ENCODE results near the gene PBX4.
A peak's percentile ranks its signal among the peaks of the same experiment; 100 is the strongest.
"Not testable (repeated sequence)": the region's sequence is repeated elsewhere in the genome, so short reads cannot be mapped to it uniquely, and the experiment has no call there.

Gene PBX4, protein sequence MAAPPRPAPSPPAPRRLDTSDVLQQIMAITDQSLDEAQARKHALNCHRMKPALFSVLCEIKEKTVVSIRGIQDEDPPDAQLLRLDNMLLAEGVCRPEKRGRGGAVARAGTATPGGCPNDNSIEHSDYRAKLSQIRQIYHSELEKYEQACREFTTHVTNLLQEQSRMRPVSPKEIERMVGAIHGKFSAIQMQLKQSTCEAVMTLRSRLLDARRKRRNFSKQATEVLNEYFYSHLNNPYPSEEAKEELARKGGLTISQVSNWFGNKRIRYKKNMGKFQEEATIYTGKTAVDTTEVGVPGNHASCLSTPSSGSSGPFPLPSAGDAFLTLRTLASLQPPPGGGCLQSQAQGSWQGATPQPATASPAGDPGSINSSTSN

DNA sequence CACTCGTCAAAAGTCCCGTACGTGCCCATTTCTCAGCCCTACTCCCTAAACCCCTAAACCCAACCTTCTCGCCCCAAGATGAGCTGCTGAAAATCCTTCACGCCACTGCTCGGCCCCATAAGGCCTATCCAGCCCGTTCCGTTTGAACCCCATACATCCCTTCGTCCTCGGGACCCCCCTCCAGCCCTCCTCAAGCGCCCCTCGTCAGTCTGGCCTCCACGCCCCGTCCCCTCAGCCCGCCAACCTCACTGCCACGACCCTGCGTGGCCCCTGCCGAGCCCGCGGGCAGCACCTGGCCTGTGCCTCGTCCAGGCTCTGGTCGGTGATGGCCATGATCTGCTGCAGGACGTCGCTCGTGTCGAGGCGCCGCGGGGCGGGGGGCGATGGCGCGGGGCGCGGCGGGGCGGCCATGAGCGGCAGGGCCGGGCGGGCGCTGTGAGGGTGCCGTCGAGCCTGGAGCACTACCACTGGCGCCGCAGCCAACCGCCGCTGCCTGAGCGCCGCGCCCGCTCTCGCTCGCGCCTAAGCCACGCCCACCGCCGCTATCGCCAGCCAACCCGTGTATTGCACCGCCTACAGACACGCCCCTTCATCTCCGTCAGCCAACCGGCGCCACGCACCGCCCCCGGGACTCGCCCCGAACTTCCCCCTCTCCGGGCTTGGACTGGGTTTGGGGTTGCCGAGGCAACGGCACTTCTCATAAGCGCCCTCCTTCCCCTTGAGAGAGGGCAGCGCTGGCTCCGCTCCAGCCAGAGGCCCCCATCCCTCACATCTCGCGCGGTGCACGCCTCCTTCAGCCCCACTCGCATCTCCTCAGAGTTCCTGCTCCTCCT lies at the start of gene PBX4:
TSS of gene PBX4 (minus strand) at position 469 of the 833 bp plus-strand sequence. CDS start at position 411, 58 bp downstream.
- DNase-seq, result peak; percentile 100

- DNase-seq, result not testable (repeated sequence)
Measured at GRCh38 chr19:19665420-19665948, 47.0 kb upstream of the PBX4 start.

DNA sequence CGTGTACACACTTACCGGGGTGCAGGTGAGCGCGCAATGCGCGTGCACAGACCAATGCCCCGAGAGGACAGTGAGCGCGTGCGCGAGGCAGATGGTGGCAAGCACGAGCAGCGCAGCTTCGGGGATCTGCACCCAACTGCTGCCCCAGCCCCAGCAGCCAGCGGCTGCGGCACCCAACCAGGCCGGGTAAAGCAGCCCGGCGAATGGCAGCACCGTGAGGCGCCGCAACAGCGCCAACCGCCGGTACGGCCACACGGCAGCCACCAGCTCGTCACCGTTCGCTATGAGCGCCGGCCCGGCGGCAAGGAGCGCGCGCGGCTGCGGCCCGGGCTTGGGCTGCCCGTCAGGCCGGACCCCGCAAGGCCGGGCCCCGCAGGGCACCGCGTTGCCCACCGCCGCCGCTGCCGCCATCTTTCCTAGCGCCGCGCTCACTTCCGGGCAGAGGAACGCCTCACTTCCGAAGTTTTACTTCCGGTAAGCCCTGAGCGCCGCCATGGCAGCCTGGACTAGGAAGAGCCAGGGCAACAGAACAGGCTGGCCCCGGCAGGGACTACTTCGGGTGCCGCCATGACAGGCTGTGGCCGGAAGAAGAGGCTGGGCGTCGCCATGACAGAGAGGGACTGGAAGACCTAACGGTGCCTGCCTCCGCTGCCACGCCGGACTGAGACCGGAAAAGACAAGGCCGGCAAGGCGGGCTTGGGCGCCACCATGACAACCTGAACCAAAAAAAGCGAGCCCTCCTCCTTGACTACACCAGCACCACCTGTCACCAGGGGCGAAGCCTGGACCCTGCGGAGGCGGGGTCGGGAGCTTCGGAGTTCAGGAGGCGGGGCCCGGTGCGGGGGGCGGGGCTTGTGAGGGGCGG lies 45.0 kb upstream of the PBX4 start, which contains the start of gene ATP13A1:
TSS of gene ATP13A1 (minus strand) at position 421 of the 865 bp plus-strand sequence. CDS start at position 411, 10 bp downstream.
- peak; percentile 97 for DNase-seq

DNA sequence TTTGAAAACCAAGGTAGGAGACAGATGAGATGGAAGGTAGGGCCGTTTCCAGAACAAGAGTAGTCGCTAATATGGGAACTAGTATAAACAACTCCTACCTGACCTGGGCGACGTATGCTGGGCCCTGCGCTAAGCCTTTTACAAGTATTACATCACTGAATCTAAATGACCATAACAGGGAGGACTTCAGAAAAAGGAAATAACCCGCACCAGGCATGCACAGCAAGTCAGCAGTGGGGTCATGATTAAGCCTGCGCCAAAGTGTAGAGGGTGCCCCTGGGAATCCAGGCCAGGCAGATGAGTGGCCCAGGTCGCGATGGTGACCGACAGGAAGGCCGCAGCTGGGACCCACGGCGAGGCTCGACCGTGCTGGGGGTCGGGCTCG lies 44.4 kb upstream of the PBX4 start:
- no peak for DNase-seq

- no peak for DNase-seq
Measured at GRCh38 chr19:19662344-19662743, 43.9 kb upstream of the PBX4 start.

- peak; percentile 66 for DNase-seq
Measured at GRCh38 chr19:19661675-19662251, 43.3 kb upstream of the PBX4 start.

GRCh38 chr19:19661141-19661674 lies 42.7 kb upstream of the PBX4 start:
- no peak for DNase-seq

GRCh38 chr19:19659646-19660245 lies 41.3 kb upstream of the PBX4 start:
- no peak for DNase-seq

- DNase-seq, result no peak
Measured at GRCh38 chr19:19657397-19657783, 38.9 kb upstream of the PBX4 start.

DNA sequence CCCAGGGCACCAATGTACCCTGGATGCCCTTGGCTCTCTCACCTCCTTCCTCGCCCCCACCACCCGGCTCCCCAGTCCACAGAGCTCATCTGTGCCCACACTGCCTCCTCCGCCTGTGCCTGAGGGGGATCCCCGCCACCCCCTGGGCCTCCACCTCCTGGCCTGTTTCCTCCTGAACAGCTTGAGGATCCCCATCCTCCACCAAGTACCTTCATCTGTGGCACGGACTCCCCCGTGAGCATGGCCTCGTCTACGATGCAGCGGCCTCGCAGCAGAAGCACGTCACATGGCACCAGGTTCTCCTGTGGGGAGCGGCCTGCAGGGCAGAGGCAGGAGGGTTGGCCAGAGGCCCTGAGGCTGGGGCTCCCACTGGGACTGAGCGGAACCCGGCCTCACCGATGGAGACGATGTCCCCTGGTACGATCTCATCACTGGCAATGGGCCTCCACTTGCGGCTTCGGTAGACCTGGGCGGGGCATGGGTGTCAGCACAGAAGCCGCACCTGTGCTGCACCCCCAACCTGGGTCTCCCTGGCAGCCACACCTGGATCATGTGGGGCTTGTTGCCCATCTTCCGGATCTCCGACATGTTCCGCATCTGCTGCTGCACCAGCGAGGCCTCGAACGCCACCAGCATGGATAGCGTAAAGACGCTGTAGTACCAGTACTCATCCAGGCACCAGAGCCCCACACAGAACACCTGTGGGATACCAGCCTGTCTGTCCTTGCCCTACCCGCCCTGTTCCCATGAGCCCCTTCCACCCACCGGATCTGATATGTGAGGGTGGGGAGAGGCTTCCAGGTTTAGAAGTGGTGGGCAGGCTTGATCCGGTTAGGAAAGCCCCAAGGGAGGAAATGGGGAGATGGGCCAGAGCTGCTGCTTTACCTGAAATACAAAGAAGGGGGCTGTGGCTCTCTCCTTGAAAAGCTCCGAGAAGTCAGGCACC lies 38.2 kb upstream of the PBX4 start:
- DNase-seq, result no peak

DNA sequence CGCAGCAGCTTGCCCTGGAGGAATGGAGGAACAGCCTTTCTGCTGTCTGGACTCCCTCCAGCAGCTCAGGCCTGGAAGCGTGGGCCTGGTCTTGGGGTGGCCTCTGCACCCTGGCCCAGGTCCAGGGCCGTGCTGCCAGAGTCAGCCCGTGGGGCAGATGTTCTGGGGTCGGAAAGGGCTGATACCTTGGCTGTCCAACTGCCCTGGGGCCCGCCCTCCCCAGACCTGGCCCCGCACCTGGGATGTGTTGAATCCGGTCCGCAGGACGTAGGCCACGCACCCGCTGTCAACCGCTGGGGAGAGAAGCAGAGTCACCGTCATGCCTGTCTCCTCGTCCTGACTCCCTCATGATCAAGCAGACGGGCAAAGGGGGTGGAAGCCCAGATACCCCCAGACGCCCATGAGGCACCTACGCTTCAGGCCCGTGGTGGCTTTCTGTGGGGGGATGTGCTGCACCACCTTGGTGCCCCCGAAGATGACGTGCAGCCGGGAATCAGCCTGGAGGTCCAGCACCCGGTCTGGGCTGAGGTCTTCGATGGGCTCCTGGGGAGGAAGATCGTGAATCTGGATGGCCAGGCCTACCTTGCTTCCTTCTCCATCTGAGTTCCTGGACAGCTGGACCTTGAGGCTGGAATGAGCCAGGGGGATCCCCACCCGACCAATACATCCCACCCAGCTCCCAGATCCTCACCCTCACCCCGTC lies 37.3 kb upstream of the PBX4 start:
- no peak for DNase-seq

- no peak for DNase-seq
Measured at GRCh38 chr19:19655051-19655594, 36.6 kb upstream of the PBX4 start.

- no peak for DNase-seq
Measured at GRCh38 chr19:19654441-19654840, 36.0 kb upstream of the PBX4 start.

DNA sequence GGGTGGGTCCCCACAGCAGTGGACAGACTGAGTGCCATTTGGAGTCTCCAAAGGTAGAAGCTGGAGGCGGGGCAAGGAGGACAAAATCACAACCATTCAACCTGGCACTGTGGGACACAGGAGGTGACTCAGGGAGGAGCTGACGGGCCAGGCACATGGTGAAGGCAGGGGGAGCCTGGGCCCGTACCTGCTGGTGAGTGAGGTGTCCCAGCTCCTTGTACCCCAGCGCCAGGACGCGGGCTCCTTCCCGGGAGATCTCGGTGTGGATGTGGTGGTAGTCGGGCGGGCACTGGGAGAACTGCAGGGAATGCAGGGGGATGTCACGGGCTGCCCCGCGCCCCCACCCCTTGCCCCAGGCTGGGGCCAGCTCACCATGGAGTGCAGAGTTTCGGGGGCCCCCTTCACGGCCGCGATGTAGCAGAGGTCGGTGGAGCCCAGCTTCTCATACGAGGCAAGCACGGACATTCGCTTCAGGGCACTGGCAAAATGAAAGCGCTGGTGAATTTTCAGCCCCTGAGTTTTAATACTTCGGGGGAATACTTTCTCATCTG lies 35.2 kb upstream of the PBX4 start:
- no peak for DNase-seq

DNA sequence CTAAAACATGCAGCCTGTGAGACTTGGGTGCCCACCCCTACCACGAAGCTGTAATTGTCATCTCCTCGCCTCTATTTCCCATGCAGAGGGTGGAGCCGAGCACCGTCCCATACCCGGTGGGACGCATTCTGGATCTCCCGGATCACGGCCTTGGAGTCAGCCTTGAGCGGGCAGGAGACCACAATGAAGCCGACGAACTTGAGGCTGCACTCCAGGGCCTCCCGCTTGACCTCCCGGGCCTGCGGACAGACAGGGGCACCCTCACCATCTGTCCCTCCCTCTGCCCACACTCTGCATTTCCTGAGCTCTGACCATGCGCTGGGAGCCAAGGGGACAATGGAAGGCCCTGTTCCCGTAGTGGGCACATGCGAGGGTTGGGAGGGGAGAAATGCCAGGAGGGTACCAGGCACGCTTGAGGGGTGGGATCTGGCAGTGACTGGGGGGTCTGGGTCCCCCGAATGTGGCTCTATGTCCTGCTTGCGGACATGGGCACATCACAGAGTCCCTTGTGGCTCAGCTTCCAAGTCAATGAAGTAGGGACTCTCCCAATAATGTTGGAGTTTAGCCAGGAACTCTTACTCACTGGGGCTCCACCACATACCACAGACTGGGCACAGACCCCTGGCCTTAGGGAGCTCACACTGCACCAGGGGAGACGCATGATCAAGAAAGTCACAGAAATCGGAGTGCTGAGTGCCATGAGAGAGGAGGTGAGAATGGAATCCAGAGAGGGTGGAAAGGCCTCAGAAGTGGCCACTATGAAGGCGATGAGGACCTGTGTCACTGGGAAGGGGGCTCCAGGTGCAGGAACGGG lies 34.2 kb upstream of the PBX4 start:
- DNase-seq, result no peak

GRCh38 chr19:19651076-19651475 lies 32.6 kb upstream of the PBX4 start:
- no peak for DNase-seq

- DNase-seq, result no peak
Measured at GRCh38 chr19:19650331-19650730, 31.8 kb upstream of the PBX4 start.

GRCh38 chr19:19649580-19649995 lies 31.1 kb upstream of the PBX4 start:
- DNase-seq, result no peak

All from CD4-positive, alpha-beta T cell treated with Interleukin-12 subunit alpha and Interleukin-12 subunit beta, for 1 hour (primary cell).